ENCODE measurements around the gene CACNA2D3. TPM values are rescaled to one million over a fixed set of nuclear protein-coding genes. Genes with fewer than 3 reads are reported as not detected.

The CACNA2D3 gene
- total RNA-seq, 1 donor from 2014 or later, result 8.3 TPM

- no peak for DNase-seq (ENCODE audit: low spot score)
Measured at GRCh38 chr3:54676087-54676486, 553.7 kb downstream of the CACNA2D3 start.

DNA sequence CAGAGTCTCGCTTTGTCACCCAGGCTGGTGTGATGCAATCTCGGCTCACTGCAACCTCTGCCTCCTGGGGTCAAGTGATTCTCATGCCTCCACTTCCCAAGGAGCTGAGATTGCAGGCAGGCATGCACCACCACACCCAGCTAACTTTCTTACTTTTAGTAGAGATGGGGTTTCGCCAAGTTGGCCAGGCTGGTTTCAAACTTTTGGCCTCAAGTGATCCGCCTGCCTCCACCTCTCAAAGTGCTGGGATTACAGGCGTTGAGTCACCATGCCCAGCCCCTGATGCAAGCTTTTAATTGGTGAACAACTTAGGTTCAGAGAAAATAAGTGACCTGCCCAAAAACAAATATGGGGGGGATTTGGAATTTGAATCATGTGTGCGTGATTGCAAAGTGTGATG lies 559.4 kb downstream of the CACNA2D3 start:
- no peak for DNase-seq (ENCODE audit: low spot score)

DNA sequence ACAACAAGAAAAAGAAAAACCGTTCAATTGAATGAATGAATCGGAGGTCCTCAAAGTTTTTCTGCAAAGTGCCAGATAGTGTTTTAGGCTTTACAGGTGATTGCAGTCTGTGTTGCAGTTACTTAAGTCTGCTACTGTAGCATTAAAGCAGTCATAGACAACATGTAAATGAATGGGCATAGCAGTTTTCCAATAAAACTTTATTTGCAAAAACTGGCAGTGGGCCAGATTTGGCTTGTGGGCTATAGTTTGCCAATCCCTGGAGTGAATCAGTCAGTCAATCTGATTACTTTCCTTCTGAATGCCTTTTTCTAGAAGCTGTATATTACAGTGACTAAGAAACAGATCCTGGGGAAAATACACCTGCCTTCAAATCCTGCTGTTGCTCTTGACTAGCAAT lies 562.9 kb downstream of the CACNA2D3 start:
- DNase-seq (ENCODE audit: low spot score), result no peak

GRCh38 chr3:54691289-54691771 lies 569.0 kb downstream of the CACNA2D3 start:
- no peak for DNase-seq (ENCODE audit: low spot score)

- no peak for DNase-seq (ENCODE audit: low spot score)
Measured at GRCh38 chr3:54696313-54696712, 574.0 kb downstream of the CACNA2D3 start.

GRCh38 chr3:54698054-54698453 lies 575.7 kb downstream of the CACNA2D3 start:
- no peak for DNase-seq (ENCODE audit: low spot score)

- DNase-seq (ENCODE audit: low spot score), result no peak
Measured at GRCh38 chr3:54703923-54704322, 581.6 kb downstream of the CACNA2D3 start.

GRCh38 chr3:54705730-54706129 lies 583.4 kb downstream of the CACNA2D3 start:
- DNase-seq (ENCODE audit: low spot score), result no peak

DNA sequence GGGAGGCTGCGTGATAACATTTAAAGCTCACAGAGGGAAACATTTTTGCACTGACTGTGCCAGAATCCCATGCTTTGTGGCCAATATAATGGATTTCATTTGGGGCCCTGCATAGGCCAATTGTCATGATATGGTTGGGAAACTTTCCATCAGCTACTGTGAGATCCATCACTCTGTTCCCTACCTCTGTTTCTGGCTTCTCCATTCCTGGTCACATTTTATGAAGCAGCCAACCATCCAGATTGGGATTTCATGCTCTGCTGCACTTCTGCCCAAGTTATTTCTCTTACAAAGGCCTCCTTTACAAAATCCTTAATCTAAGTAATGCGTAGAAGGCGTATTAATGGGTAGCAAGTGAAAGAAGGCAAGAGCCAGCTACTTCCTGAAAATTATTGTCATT lies 584.4 kb downstream of the CACNA2D3 start:
- DNase-seq (ENCODE audit: low spot score), result no peak

- DNase-seq (ENCODE audit: low spot score), result no peak
Measured at GRCh38 chr3:54709785-54710184, 587.4 kb downstream of the CACNA2D3 start.

- DNase-seq (ENCODE audit: low spot score), result no peak
Measured at GRCh38 chr3:54710954-54711353, 588.6 kb downstream of the CACNA2D3 start.

- no peak for DNase-seq (ENCODE audit: low spot score)
Measured at GRCh38 chr3:54712539-54712938, 590.2 kb downstream of the CACNA2D3 start.

DNA sequence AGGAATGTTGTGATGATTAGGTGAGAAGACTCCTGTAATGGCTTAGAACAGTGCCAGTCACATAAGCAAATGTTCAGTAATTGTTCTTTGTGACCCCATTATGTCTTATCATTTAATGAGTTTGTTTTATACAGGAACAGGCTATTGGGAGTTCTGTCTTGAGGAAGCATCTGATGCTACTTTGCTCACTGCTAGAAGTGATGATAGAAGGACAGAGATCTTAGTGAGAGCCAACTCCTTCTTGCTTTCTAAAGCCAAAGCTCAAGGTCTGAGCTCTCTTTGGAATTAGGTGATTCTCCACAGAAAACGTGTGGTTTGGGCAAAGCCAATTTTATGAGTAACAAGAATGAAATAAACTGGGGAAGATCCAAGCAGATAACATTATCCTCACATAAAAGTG lies 590.7 kb downstream of the CACNA2D3 start:
- no peak for DNase-seq (ENCODE audit: low spot score)

DNA sequence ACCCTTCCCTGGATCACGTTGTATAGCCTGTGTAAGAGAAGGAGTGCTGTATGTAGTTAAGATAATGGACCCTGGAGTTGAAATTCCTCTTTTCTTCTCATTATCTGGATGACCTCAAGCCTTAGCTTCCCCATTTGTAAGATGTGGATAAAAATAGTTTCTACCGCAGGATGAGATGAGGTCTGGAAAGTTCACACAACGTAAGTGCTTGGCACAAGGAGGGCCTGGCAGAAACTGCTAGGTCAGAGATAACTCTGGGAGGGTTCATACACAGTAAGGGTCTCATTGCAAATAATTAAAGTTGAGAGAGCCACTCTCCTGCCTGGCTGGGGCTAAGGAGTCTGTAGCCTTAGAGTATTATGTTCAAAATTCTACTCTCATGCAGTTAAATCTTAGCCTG lies 591.1 kb downstream of the CACNA2D3 start:
- no peak for DNase-seq (ENCODE audit: low spot score)

GRCh38 chr3:54714035-54714434 lies 591.7 kb downstream of the CACNA2D3 start:
- no peak for DNase-seq (ENCODE audit: low spot score)

DNA sequence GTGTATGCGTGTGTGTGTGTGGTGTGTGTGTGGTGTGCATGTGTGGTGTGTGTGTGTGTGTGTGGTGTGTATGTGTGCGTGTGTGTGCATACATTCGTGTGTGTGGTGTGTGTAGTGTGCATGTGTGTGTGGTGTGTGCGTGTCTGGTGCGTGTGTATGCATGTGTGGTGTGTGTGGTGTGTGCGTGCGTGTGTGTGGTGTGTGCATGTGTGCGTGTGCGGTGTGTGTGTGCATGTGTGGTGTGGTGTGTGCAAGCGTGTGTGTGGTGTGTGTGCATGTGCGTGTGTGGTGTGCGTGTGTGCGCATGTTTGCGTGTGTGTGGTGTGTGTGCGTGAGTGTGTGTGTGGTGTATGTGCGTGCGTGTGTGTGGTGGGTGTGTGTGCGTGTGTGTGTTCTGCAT lies 595.2 kb downstream of the CACNA2D3 start:
- DNase-seq (ENCODE audit: low spot score), result no peak

- DNase-seq (ENCODE audit: low spot score), result no peak
Measured at GRCh38 chr3:54719914-54720313, 597.6 kb downstream of the CACNA2D3 start.

GRCh38 chr3:54720604-54721003 lies 598.3 kb downstream of the CACNA2D3 start:
- no peak for DNase-seq (ENCODE audit: low spot score)

DNA sequence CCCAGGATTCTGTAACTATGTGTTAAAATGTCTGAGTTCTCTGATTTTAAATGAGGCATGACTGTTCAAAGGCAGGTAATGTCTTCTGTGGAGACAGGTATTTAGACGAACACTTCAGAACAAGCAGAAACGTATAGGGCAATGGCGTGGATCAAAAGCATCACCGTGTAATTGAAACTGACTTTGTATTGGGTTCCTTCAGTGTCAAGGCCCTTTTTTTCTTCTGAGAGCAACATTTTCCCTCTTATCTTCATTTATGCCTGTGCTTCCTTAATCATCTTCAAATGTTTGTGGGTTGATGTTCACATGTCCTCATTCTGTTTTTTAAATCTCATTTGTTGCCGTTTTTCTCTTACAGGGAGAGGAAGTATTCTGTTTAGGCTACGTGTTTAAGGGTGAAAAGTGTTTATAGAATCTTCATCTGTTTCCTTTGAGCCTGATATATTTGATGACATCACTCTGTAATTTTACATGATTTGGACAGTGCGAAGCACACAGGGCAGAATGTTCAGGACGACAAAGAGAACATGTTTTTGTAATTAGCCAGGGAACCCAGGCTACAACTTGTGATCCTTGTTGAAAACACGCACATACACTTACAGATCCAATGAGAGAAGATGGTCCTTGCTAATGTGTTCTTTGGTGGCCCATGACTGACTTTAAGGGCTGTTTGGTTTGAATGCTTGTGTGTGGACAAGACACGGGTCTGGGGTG lies 609.5 kb downstream of the CACNA2D3 start:
- DNase-seq (ENCODE audit: low spot score), result no peak

- DNase-seq (ENCODE audit: low spot score), result no peak
Measured at GRCh38 chr3:54733106-54734006, 611.0 kb downstream of the CACNA2D3 start.

DNA sequence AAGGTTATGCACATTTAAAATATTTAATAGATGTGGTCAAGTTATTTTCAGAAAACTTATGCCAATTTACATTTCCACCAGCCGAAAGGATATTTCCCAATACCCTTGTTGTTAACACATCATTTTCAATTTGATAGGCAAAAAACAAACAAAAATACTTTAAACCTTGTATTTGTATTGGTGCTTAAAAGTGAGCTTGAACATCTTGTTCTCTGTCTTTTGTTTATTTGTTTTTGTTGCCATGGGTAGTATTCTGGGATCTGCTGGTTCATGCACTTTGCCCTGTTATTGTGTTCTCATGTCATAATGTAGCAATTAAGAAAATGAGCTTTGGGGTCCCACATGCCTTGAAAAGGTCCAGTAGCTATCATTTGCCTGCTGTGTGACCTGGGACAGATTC lies 614.1 kb downstream of the CACNA2D3 start:
- DNase-seq (ENCODE audit: low spot score), result no peak

- DNase-seq (ENCODE audit: low spot score), result no peak
Measured at GRCh38 chr3:54743755-54744154, 621.4 kb downstream of the CACNA2D3 start.

DNA sequence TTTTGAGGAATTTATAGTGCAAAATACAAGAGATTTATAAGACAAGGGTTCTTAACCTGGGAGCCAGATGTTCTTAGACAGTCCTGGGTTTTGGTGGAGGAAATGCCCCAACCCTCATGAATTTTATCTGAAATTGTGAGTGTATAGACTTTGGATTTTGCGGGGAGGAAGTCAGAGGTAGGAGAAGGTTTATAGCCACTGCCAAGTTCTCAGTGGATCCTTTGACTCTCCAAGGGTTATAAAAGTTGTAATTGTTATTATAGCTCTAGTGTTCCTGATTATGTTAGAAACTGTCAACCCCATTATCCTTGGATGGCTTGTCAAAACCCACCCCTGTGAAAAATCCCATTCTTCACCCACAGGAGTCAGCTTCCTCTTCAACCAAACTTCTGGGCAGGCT lies 621.9 kb downstream of the CACNA2D3 start:
- no peak for DNase-seq (ENCODE audit: low spot score)

All from ureter (tissue), 1 donor.